Prostate gland (tissue), 2 donors: ENCODE measurements around the gene TMEM61. TPM values are rescaled to one million over a fixed set of nuclear protein-coding genes. Genes with fewer than 3 reads are reported as not detected.
A peak's percentile ranks its signal among the peaks of the same experiment; 100 is the strongest.
"Not testable (repeated sequence)": the region's sequence is repeated elsewhere in the genome, so short reads cannot be mapped to it uniquely, and the experiment has no call there.

Experiments
- DNase-seq: peaks from one replicate; pipeline ENCODE4 v3.0.0-alpha.2; 2019; ENCODE audit warnings: low spot score
- H3K27ac ChIP-seq, 2 donors: fragments of 200-600 bp; sonication (generic); 2 replicates each; pipeline ENCODE4 v1.5.1; 2017 to 2019
- H3K27me3 ChIP-seq: fragments of 200-600 bp; sonication (generic); replicated peaks from 2 replicates; pipeline ENCODE4 v1.5.1; 2019; ENCODE audit not compliant: insufficient read depth
- H3K36me3 ChIP-seq, 2 donors: fragments of 200-600 bp; sonication (generic); 1 replicate in 1 of 2; 2 replicates in 1 of 2; pipeline versions ENCODE4 v1.5.1 to v1.8.1; 2017 to 2019
- H3K4me1 ChIP-seq: fragments of 200-600 bp; sonication (generic); replicated peaks from 2 replicates; pipeline ENCODE4 v1.5.1; 2019
- H3K4me3 ChIP-seq, 2 donors: fragments of 200-600 bp; sonication (generic); 2 replicates each; pipeline ENCODE4 v1.5.1; 2017 to 2019
- H3K9me3 ChIP-seq: fragments of 200-600 bp; sonication (generic); 2 replicates; pipeline ENCODE4 v1.5.1; 2017
- POLR2A ChIP-seq: fragments of 450-650 bp; IDR thresholded peaks from one replicate; pipeline ENCODE4 v1.6.1; 2016; ENCODE audit warnings: antibody characterized with exemption, mild to moderate bottlenecking
- POLR2AphosphoS5 ChIP-seq: sonication (generic); formaldehyde crosslinking; IDR thresholded peaks from one replicate; pipeline ENCODE4 v1.6.1; 2017; ENCODE audit warnings: antibody characterized with exemption
- WGBS: methylation state at CpG from one replicate; pipeline ENCODE4 v1.1.5; 2018; 5-methylcytosine and 5-hydroxymethylcytosine counted together
- intact Hi-C: fragments of 100-400 bp; cut with DNase I; formaldehyde crosslinking; loops from one replicate; pipeline ENCODE4 v1.14.2; 2022
- total RNA-seq, 2 donors: library from RNA; depleted of rRNA; stranded (reverse); fragments of >200 nt; gene quantifications; one replicate each; pipeline ENCODE4 v1.1.0, GENCODE V29; 2016
- TF ChIP-seq, protein P1 (sequence below), 4 experiments: fragments of 200-600 bp in 2 of 4; fragments of 450-650 bp in 2 of 4; sonication (generic) in 2 of 4; IDR thresholded peaks; 1 replicate in 3 of 4; 2 replicates in 1 of 4; pipeline ENCODE4 v1.5.1; 2016 to 2019; ENCODE audit warnings: antibody characterized with exemption in 4 of 4, mild to moderate bottlenecking in 2 of 4, moderate library complexity in 2 of 4

TMEM61 gene
- total RNA-seq, 2 donors from 2014 or later = 2.4 to 5.4 TPM

DNA sequence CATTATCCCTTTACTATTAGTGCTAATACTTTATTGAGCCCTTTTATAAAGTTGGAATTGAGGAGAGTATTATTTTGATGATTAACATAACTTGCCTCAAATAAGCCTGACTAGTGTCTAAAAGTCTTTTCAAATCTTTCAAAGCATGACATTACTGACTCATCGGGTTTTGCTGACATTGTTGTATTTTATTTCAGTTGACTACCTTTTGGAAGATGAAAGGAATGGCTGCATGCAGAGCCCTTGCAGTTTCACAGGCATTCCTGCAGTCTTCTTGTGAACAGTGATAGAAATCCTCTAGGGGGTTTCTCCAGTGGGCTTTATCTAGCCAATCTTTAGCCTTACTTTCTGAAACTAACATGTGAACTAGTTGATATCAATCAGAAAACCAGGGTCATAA lies 43.0 kb upstream of the TMEM61 start:
- 20% methylated on average over 1 of the region's 1 CpG for WGBS
- Histone ChIP-seq H3K4me3 (no peak overlapping the region), H3K27ac (peak overlapping the region in 1 of 2 donors; percentile 30), H3K27me3 (no peaks in the 10 kb centered on the region), H3K4me1 (no peaks in the 10 kb centered on the region), H3K36me3 (no peaks in the 10 kb centered on the region), H3K9me3 (no peaks in the 10 kb centered on the region)
- intact Hi-C loops = no loop called here
- TF ChIP-seq POLR2A (no peak), POLR2AphosphoS5 (no peak)
- TF ChIP-seq, protein P1, sequence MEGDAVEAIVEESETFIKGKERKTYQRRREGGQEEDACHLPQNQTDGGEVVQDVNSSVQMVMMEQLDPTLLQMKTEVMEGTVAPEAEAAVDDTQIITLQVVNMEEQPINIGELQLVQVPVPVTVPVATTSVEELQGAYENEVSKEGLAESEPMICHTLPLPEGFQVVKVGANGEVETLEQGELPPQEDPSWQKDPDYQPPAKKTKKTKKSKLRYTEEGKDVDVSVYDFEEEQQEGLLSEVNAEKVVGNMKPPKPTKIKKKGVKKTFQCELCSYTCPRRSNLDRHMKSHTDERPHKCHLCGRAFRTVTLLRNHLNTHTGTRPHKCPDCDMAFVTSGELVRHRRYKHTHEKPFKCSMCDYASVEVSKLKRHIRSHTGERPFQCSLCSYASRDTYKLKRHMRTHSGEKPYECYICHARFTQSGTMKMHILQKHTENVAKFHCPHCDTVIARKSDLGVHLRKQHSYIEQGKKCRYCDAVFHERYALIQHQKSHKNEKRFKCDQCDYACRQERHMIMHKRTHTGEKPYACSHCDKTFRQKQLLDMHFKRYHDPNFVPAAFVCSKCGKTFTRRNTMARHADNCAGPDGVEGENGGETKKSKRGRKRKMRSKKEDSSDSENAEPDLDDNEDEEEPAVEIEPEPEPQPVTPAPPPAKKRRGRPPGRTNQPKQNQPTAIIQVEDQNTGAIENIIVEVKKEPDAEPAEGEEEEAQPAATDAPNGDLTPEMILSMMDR (IDR thresholded peaks at IDR 0.05) = no peak
- DNase-seq = no peak

DNA sequence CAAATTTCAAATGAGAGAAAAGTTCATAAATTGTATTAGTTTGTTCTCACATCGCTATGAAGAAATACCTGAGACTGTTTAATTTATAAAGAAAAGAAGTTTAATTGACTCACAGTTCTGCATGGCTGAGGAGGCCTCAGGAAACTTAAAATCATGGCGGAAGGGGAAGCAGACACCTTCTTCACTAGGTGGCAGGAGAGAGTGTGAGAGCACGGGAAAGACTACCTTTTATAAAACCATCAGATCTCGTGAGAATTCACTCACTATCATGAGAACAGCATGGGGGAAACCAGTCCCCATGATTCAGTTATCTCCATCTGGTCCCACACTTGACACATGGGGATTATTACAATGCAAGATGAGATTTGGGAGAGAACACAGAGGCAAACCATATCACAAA lies 41.5 kb upstream of the TMEM61 start:
- intact Hi-C loops, H3K27me3 ChIP-seq: not testable (repeated sequence)
- 82% methylated on average over 4 of the region's 4 CpGs for WGBS

DNA sequence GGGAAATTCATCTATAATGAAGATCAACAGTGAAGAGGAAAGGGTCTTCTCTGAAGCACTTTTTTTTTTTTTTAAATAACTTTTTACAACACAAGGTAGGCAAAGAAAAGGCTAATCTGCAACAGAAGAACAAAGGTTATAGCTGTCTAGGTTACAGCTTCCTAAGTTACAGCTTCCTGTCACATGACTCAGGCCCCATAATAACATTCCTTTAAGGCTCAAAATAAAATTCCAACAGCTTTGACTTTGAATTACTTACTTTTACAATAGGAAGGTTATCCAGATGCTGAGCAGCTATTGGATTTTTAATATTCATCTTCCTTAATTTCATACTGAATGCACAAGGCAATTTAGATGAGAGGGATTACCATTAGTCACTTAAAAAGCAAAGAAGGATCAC lies 40.4 kb upstream of the TMEM61 start:
- no peaks in the 10 kb centered on the region for H3K9me3 ChIP-seq

More for the DNA sequence above, 41.5 kb upstream of the TMEM61 start:
- H3K36me3 ChIP-seq, H3K9me3 ChIP-seq, H3K4me3 ChIP-seq, H3K4me1 ChIP-seq, DNase-seq, H3K27ac ChIP-seq: not testable (repeated sequence)

DNA sequence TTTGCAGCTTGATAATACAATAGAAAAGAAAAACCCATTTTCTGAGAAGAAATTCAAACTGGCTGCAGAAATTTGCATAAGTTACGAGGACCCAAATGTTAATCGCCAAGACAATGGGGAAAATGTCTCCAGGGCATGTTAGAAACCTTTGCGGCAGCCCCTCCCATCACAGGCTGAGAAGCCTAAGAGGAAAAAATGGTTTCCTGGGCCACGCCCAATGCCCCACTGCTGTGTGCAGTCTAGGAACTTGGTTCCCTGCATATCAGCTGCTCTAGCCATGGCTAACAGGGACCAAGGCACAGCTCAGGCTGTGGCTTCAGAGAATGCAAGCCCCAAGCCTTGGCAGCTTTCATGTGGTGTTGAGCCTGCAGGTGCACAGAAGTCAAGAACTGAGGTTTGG lies 37.5 kb upstream of the TMEM61 start:
- TF ChIP-seq, protein P1 (IDR thresholded peaks at IDR 0.05) = no peak
- no peak for TF ChIP-seq POLR2AphosphoS5
- no peak for TF ChIP-seq POLR2A
- DNase-seq = no peak
- no peaks in the 10 kb centered on the region for H3K4me1 ChIP-seq
- no peak overlapping the region for H3K27ac ChIP-seq
- no peak overlapping the region for H3K4me3 ChIP-seq
- intact Hi-C loops = no loop called here
- H3K9me3 ChIP-seq = no peaks in the 10 kb centered on the region
- no peaks in the 10 kb centered on the region for H3K27me3 ChIP-seq
- H3K36me3 ChIP-seq = no peaks in the 10 kb centered on the region
- 98% methylated on average over 4 of the region's 4 CpGs for WGBS

More for the DNA sequence above, 40.4 kb upstream of the TMEM61 start:
- Histone ChIP-seq H3K27ac (no peak overlapping the region), H3K27me3 (no peaks in the 10 kb centered on the region), H3K4me1 (no peaks in the 10 kb centered on the region), H3K4me3 (no peak overlapping the region), H3K36me3 (no peaks in the 10 kb centered on the region)
- intact Hi-C loops = no loop called here
- TF ChIP-seq, protein P1 (IDR thresholded peaks at IDR 0.05) = no peak
- TF ChIP-seq POLR2AphosphoS5 (no peak), POLR2A (no peak)
- no peak for DNase-seq

DNA sequence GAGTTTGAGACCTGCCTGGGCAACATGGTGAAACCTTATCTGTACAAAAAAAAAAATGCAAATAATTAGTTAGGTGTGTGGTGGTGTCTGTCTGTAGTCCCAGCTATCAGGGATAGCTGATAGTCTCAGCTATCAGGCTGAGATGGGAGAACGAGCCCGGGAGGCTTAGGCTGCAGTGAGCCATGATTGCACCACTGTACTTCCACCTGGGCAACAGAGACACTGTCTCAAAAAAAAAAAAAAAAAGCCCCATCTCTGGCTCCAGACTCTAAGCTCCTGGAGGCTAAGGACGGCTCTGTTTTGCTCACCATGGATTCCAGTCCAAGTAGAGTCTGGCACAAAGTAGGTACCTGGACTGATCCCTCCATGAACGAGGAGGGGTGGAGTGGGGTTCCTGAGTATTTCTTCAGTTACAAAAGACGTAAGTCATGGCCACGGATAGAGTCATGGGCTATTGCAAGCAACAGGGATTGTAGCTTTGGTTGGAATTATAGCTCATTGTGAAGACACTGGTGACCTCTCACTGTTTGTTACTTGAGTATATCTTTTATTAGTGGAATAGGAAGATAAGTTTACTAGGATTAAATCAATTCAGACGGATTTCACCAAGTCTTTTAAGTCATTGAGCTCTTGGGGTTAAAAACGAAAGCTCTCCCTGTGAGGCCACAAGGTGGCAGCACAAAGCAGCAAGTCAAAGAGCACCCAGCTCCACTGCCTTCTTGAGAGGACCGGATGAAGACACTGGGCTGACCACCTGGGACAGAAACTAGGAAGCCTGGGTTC lies 35.6 kb upstream of the TMEM61 start:
- TF ChIP-seq POLR2AphosphoS5 = peak; percentile 6
- no peak for TF ChIP-seq POLR2A
- TF ChIP-seq, protein P1 (IDR thresholded peaks at IDR 0.05) = peak; percentile 43 to 78 (median 67)
- no peak overlapping the region for H3K4me3 ChIP-seq
- no peaks in the 10 kb centered on the region for H3K4me1 ChIP-seq
- DNase-seq = peak; percentile 57
- no peaks in the 10 kb centered on the region for H3K27me3 ChIP-seq
- WGBS = 41% methylated on average over 9 of the region's 9 CpGs
- H3K27ac ChIP-seq = no peak overlapping the region
- intact Hi-C loops = no loop called here
- H3K9me3 ChIP-seq = no peaks in the 10 kb centered on the region
- H3K36me3 ChIP-seq = no peaks in the 10 kb centered on the region
